Dedifferentiated amniotic fluid mesenchymal stem cell (primary cell): Measurements from ENCODE around the gene RHCG.

Experiments
- DNase-seq: peaks from one replicate; pipeline ENCODE4 v3.0.0-alpha.2; 2016; ENCODE audit errors: extremely low spot score

RHCG gene

GRCh38 chr15:89502867-89503595 lies 6.6 kb upstream of the RHCG start:
- DNase-seq: no peak

GRCh38 chr15:89501646-89502045 lies 5.3 kb upstream of the RHCG start:
- no peak for DNase-seq

GRCh38 chr15:89500397-89501270 lies 4.3 kb upstream of the RHCG start:
- no peak for DNase-seq

- no peak for DNase-seq
These were observed 2.8 kb upstream of the RHCG start for GRCh38 chr15:89499156-89499555.

- DNase-seq: no peak
These were observed 2.2 kb upstream of the RHCG start for GRCh38 chr15:89498574-89498906.

GRCh38 chr15:89497231-89497630 lies 848 bp upstream of the RHCG start:
- DNase-seq: no peak

- DNase-seq: no peak
These were observed 691 bp downstream of the RHCG start for GRCh38 chr15:89495638-89496145.

- no peak for DNase-seq
These were observed 1.3 kb downstream of the RHCG start for GRCh38 chr15:89494941-89495637.

- no peak for DNase-seq
These were observed 2.4 kb downstream of the RHCG start for GRCh38 chr15:89494031-89494430.

GRCh38 chr15:89492934-89493631 lies 3.3 kb downstream of the RHCG start:
- DNase-seq: no peak

- DNase-seq: no peak
These were observed 4.2 kb downstream of the RHCG start for GRCh38 chr15:89492111-89492641.

GRCh38 chr15:89490814-89491315 lies 5.5 kb downstream of the RHCG start:
- DNase-seq: no peak

- no peak for DNase-seq
These were observed 6.1 kb downstream of the RHCG start for GRCh38 chr15:89490081-89490813.

GRCh38 chr15:89489376-89489775 lies 7.0 kb downstream of the RHCG start:
- no peak for DNase-seq

GRCh38 chr15:89487791-89488190 lies 8.6 kb downstream of the RHCG start:
- DNase-seq: no peak

- DNase-seq: no peak
These were observed 9.7 kb downstream of the RHCG start for GRCh38 chr15:89486726-89487050.

GRCh38 chr15:89483079-89483478 lies 13.3 kb downstream of the RHCG start:
- DNase-seq: no peak

GRCh38 chr15:89482139-89482538 lies 14.2 kb downstream of the RHCG start:
- DNase-seq: no peak

- no peak for DNase-seq
These were observed 15.9 kb downstream of the RHCG start for GRCh38 chr15:89480505-89480904.

- no peak for DNase-seq
These were observed 17.2 kb downstream of the RHCG start for GRCh38 chr15:89479173-89479572.
